Measurements from ENCODE around the gene POTEM.
"Not testable (repeated sequence)": the region's sequence is repeated elsewhere in the genome, so short reads cannot be mapped to it uniquely, and the experiment has no call there.

POTEM gene

GRCh38 chr14:19038060-19038664 lies 70.9 kb downstream of the POTEM start:
- DNase-seq: not testable (repeated sequence)

GRCh38 chr14:19038785-19039184 lies 71.6 kb downstream of the POTEM start:
- not testable (repeated sequence) for DNase-seq

- DNase-seq: not testable (repeated sequence)
Measured at GRCh38 chr14:19043384-19043783, 76.2 kb downstream of the POTEM start.
